ENCODE data around the gene MAX.
"Not testable (repeated sequence)": the region's sequence is repeated elsewhere in the genome, so short reads cannot be mapped to it uniquely, and the experiment has no call there.

The MAX gene

GRCh38 chr14:65031321-65031720, 71.0 kb downstream of the MAX start:
- DNase-seq = not testable (repeated sequence)

- DNase-seq = no peak
Observed at GRCh38 chr14:65028937-65029336, 73.4 kb downstream of the MAX start.

GRCh38 chr14:65027127-65027799, 75.1 kb downstream of the MAX start:
- DNase-seq = no peak

GRCh38 chr14:65026526-65026925, 75.8 kb downstream of the MAX start:
- no peak for DNase-seq

GRCh38 chr14:65025818-65026217, 76.5 kb downstream of the MAX start:
- no peak for DNase-seq
